GM12872 (cell line): Measurements from ENCODE around the gene PARD3.

ENCODE experiments used
- TF ChIP-seq, protein P1 (sequence below): IDR thresholded peaks from 3 replicates; pipeline ENCODE4 v1.5.1; 2011; ENCODE audit warnings: low read depth, mild to moderate bottlenecking, low read length, moderate library complexity; ENCODE audit not compliant: insufficient read depth

PARD3 gene

DNA sequence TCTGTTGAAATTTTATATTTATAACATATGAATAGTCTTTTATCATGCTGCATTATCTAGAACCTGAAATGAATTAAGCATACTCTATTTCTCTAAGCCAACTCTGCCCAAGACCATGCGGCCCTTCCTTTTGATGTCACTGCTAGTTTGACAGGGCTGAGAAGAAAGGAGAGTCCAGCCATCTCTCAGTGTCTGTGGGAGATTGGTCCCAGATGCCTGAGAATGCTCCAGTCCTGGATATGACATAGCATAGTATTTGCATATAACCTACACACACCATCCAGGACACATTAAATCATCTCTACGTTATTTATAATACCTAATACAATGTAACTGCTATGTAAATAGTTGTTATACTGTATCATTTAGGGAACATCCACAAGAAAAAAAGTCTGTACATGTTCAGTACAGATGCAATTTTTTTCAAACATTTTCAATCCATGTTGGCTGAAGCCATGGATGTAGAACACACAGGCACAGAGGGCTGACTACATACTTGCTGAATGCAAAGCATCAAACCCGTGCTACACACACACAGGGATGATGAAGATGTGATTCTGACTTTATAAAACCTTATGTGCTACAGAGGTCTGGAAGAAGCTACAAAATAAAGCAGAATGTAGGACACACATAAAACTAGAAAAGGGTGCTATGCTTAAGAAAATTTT, 315.4 kb downstream of the PARD3 start:
- TF ChIP-seq, protein P1, sequence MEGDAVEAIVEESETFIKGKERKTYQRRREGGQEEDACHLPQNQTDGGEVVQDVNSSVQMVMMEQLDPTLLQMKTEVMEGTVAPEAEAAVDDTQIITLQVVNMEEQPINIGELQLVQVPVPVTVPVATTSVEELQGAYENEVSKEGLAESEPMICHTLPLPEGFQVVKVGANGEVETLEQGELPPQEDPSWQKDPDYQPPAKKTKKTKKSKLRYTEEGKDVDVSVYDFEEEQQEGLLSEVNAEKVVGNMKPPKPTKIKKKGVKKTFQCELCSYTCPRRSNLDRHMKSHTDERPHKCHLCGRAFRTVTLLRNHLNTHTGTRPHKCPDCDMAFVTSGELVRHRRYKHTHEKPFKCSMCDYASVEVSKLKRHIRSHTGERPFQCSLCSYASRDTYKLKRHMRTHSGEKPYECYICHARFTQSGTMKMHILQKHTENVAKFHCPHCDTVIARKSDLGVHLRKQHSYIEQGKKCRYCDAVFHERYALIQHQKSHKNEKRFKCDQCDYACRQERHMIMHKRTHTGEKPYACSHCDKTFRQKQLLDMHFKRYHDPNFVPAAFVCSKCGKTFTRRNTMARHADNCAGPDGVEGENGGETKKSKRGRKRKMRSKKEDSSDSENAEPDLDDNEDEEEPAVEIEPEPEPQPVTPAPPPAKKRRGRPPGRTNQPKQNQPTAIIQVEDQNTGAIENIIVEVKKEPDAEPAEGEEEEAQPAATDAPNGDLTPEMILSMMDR, result no peak

DNA sequence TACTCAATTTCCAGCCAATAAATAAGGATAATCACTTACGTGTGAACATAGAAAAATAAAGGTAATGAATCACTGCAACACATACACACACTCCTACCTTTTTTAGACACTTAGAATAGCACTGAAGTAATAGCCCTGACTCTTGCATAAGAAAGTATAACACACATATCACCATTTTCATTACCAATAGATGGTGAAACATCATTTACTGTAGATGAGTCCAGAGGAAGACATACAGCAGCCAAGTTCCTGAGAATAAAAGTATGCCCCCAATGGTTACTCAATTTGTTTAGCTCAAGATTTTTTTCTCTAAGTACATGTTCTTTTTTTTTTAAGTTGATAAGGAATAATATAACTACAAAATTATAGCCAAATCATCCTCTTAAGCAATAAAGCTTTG, 316.3 kb downstream of the PARD3 start:
- TF ChIP-seq, protein P1, result no peak

DNA sequence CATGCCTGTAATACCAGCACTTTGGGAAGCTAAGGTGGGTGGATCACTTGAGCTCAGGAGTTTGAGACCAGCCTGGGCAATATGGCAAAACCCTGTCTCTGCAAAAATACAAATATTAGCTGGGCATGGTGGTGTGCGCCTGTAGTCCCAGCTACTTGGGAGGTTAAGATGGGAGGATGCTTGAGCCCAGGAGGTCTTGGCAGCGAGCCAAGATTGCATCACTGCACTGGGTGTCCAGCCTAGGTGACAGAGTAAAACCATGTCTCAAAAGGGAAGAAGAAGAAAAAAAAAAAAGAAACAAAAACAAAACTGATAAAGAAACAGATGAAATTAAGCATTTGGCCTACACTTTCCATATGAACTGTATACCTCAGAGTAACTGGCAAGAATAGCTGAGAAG, 319.2 kb downstream of the PARD3 start:
- TF ChIP-seq, protein P1, result no peak

DNA sequence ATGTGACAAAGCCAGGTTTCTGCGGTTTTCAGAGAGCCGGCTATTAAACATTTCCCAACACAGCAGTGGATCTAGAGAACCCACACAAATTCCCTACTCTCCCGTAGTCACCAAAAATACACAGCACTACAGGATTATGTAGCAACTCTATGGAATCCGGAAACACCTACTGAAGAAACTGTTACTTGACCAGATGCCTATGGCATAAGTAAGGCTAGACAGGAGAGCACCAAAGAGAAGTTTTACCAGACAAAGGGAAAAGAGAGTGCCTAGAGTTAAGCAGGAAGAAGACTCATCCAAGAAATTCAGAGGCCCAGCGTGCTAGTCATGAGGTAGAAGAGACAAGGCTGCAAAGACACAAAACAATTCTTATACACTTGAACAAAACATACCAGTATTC, 321.1 kb downstream of the PARD3 start:
- TF ChIP-seq, protein P1, result no peak

DNA sequence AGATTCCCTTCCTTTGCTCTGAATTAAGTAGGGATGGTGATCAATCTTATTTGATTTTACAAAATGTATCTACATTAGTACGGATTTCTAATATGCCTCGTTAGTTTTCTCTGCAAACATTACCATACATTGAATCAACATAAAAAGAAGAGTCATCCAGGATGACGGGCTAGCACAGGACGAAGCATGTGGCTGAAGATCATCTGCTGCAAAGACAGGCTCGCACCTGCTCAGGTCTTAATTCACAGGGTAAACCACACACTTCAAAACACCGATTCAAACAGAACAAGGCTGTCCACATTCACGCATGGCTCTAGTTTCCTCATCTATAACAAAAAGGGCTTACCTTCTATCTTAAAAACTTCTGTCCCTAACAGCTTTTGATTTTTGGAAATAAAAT, 323.0 kb downstream of the PARD3 start:
- TF ChIP-seq, protein P1, result no peak

DNA sequence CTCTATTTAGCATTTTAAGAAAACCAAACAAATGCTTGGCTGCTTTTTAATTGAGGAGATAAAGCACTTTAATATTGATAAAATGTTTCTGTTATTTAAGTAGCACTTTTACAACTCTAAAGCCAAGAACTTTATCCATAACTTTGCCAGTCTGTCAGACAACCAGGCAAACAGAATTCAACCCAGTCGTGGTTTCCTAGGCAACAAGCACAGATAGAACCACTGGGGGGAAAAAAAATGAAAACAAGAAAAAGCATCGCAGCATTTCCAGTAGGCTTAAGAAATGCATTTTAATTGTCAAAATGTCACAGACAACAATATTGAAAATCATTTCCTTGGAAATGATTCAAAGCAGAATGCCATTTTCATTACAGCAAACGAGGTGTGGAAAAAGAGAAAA, 323.4 kb downstream of the PARD3 start:
- TF ChIP-seq, protein P1, result no peak

DNA sequence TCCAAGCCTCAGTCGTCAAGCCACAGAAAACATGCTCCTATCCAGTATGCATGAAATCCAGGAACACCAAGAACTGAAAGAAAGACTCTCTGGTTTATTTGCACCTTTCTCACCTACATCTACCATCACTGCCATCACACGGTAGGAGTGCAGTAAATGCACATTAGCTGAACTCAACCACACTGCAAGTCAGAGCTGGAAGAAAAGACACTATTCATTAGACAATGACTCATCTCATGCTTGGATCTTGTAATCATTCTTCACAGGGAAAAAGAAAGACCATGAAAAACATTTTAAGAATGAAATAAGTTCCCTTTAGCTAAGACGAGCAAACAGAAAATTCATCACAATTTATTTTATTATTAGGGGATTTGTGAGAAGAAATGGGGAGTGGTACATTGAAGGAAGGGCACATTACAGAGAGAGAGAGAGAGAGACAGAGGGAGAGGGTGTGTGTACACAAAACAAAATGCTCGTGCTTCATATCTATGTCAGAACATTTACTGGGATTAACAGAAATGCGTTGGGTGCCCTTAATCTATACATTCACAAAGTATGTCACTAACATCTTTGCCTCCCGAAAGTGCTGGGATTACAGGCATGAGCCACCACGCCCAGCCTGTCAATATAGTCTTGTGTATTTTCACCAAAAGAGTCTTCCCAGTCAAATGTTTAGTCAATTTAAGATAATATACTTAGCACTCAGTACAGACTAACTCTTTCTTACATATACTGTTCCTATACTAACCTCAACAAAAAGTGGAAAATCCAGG, 324.9 kb downstream of the PARD3 start:
- TF ChIP-seq, protein P1, result no peak
